Vagina (tissue), 2 donors: ENCODE data around the gene DPF3. TPM values are rescaled to one million over a fixed set of nuclear protein-coding genes. Genes with fewer than 3 reads are reported as not detected.

Source experiments
- DNase-seq, 2 donors: peaks; one replicate each; pipeline ENCODE4 v3.0.0-alpha.2; 2017; ENCODE audit errors: extremely low spot score in 2 of 2
- H3K27ac ChIP-seq: fragments of 200-600 bp; sonication (generic); one replicate; pipeline ENCODE4 v1.5.1; 2019
- H3K27me3 ChIP-seq: fragments of 200-600 bp; sonication (generic); one replicate; pipeline ENCODE4 v1.5.1; 2019
- H3K36me3 ChIP-seq, 2 donors: fragments of 200-600 bp; sonication (generic); one replicate each; pipeline ENCODE4 v1.5.1; 2017 to 2019
- H3K4me1 ChIP-seq: fragments of 200-600 bp; sonication (generic); one replicate; pipeline ENCODE4 v1.5.1; 2019
- H3K4me3 ChIP-seq, 2 donors: fragments of 200-600 bp; sonication (generic); 1 replicate in 1 of 2; 2 replicates in 1 of 2; pipeline ENCODE4 v1.5.1; 2016 to 2019
- H3K9me3 ChIP-seq: fragments of 200-600 bp; sonication (generic); one replicate; pipeline ENCODE4 v1.5.1; 2019
- CTCF ChIP-seq, 3 experiments: fragments of 450-650 bp in 2 of 3; fragments of 200-600 bp in 1 of 3; sonication (generic) in 1 of 3; IDR thresholded peaks; one replicate each; pipeline ENCODE4 v1.5.1; 2017 to 2019; ENCODE audit warnings: antibody characterized with exemption in 3 of 3, mild to moderate bottlenecking in 2 of 3, moderate library complexity in 2 of 3
- POLR2A ChIP-seq, 2 donors: fragments of 450-650 bp; IDR thresholded peaks; one replicate each; pipeline ENCODE4 v1.6.1; 2017; ENCODE audit warnings: antibody characterized with exemption in 2 of 2, mild to moderate bottlenecking in 2 of 2, moderate library complexity in 2 of 2
- POLR2AphosphoS5 ChIP-seq, 2 donors: sonication (generic); formaldehyde crosslinking; IDR thresholded peaks; one replicate each; pipeline ENCODE4 v1.9.0; 2017; ENCODE audit warnings: antibody characterized with exemption in 2 of 2, mild to moderate bottlenecking in 2 of 2, low read depth in 1 of 2; ENCODE audit not compliant: insufficient read depth in 1 of 2
- intact Hi-C: fragments of 100-400 bp; cut with DNase I; formaldehyde crosslinking; loops from one replicate; pipeline ENCODE4 v1.15.1; 2023
- total RNA-seq: library from RNA; depleted of rRNA; stranded (reverse); fragments of >200 nt; gene quantifications from one replicate; pipeline ENCODE4 v1.2.3, GENCODE V29; 2016

The DPF3 gene
- total RNA-seq, 1 donor from 2014 or later: not detected

GRCh38 chr14:72906316-72906715, 12.4 kb upstream of the DPF3 start:
- H3K27me3 ChIP-seq: no peaks in the 10 kb centered on the region
- no peak for TF ChIP-seq POLR2A (IDR thresholded peaks at IDR 0.05)
- no peak for TF ChIP-seq CTCF (IDR thresholded peaks at IDR 0.05)
- TF ChIP-seq POLR2AphosphoS5 (IDR thresholded peaks at IDR 0.05; ENCODE audit: insufficient read depth in 1 of 2, low read depth in 1 of 2): no peak
- DNase-seq: no peak
- intact Hi-C loops: no loop called here
- peaks cover 14% of the 10 kb centered on the region for H3K4me1 ChIP-seq
- H3K4me3 ChIP-seq: no peak overlapping the region
- no peaks in the 10 kb centered on the region for H3K9me3 ChIP-seq
- H3K36me3 ChIP-seq: no peaks in the 10 kb centered on the region
- no peak overlapping the region for H3K27ac ChIP-seq

GRCh38 chr14:72904840-72905561, 11.1 kb upstream of the DPF3 start:
- Histone ChIP-seq H3K9me3 (no peaks in the 10 kb centered on the region), H3K4me1 (peaks cover 14% of the 10 kb centered on the region), H3K36me3 (no peaks in the 10 kb centered on the region), H3K4me3 (no peak overlapping the region), H3K27me3 (no peaks in the 10 kb centered on the region), H3K27ac (no peak overlapping the region)
- DNase-seq: no peak
- intact Hi-C loops: no loop called here
- TF ChIP-seq CTCF (IDR thresholded peaks at IDR 0.05): peak; percentile 68 to 91 (median 84)
- TF ChIP-seq POLR2AphosphoS5 (IDR thresholded peaks at IDR 0.05; ENCODE audit: insufficient read depth in 1 of 2, low read depth in 1 of 2): no peak

GRCh38 chr14:72904218-72904617, 10.3 kb upstream of the DPF3 start:
- DNase-seq: no peak
- H3K27me3 ChIP-seq: no peaks in the 10 kb centered on the region
- no peaks in the 10 kb centered on the region for H3K36me3 ChIP-seq
- peaks cover 11% of the 10 kb centered on the region for H3K4me1 ChIP-seq
- intact Hi-C loops: no loop called here
- no peak for TF ChIP-seq POLR2A (IDR thresholded peaks at IDR 0.05)
- no peak for TF ChIP-seq CTCF (IDR thresholded peaks at IDR 0.05)
- TF ChIP-seq POLR2AphosphoS5 (IDR thresholded peaks at IDR 0.05; ENCODE audit: insufficient read depth in 1 of 2, low read depth in 1 of 2): no peak
- H3K27ac ChIP-seq: no peak overlapping the region
- H3K4me3 ChIP-seq: no peak overlapping the region
- H3K9me3 ChIP-seq: no peaks in the 10 kb centered on the region

- H3K27ac ChIP-seq: no peak overlapping the region
- peaks cover 6% of the 10 kb centered on the region for H3K4me1 ChIP-seq
- no peaks in the 10 kb centered on the region for H3K9me3 ChIP-seq
- H3K36me3 ChIP-seq: no peaks in the 10 kb centered on the region
- no peaks in the 10 kb centered on the region for H3K27me3 ChIP-seq
- no peak for DNase-seq
- H3K4me3 ChIP-seq: no peak overlapping the region
- intact Hi-C loops: loop anchor here (2.0 kb wide), 1 partner anchor 395 kb away; no protein-coding TSS in a partner anchor
- no peak for TF ChIP-seq POLR2A (IDR thresholded peaks at IDR 0.05)
- no peak for TF ChIP-seq CTCF (IDR thresholded peaks at IDR 0.05)
- TF ChIP-seq POLR2AphosphoS5 (IDR thresholded peaks at IDR 0.05; ENCODE audit: insufficient read depth in 1 of 2, low read depth in 1 of 2): no peak
These were observed 9.8 kb upstream of the DPF3 start for GRCh38 chr14:72903716-72904115.

- Histone ChIP-seq H3K4me3 (no peak overlapping the region), H3K27me3 (no peaks in the 10 kb centered on the region), H3K9me3 (no peaks in the 10 kb centered on the region), H3K36me3 (no peaks in the 10 kb centered on the region), H3K4me1 (no peaks in the 10 kb centered on the region), H3K27ac (no peak overlapping the region)
- no peak for DNase-seq
- intact Hi-C loops: loop anchor here (2.0 kb wide), 1 partner anchor 394 kb away; no protein-coding TSS in a partner anchor
- TF ChIP-seq POLR2A (IDR thresholded peaks at IDR 0.05) (no peak), CTCF (IDR thresholded peaks at IDR 0.05) (no peak), POLR2AphosphoS5 (IDR thresholded peaks at IDR 0.05; ENCODE audit: insufficient read depth in 1 of 2, low read depth in 1 of 2) (no peak)
These were observed 9.1 kb upstream of the DPF3 start for GRCh38 chr14:72902801-72903530.
